MCF 10A (cell line): ENCODE results near the gene CENPU. TPM values are rescaled to one million over a fixed set of nuclear protein-coding genes. Genes with fewer than 3 reads are reported as not detected.
"Not testable (repeated sequence)": the region's sequence is repeated elsewhere in the genome, so short reads cannot be mapped to it uniquely, and the experiment has no call there.

Source experiments
- BruUV-seq: library from RNA; stranded (reverse); fragments of 400-500 nt; replicated peaks from 2 replicates; lab custom pipeline; 2021; lab: Mats Ljungman, UMichigan
- CTCF ChIA-PET: fragments of 300-600 bp; sonication (Branson Sonifier 250); formaldehyde crosslinking; extraction: SDS; loops from one replicate; lab custom pipeline; 2021; ENCODE audit warnings: antibody characterized with exemption, inconsistent platforms; lab: Yijun Ruan, JAX
- POLR2A ChIA-PET: fragments of 300-600, 350-650 bp; sonication (Branson Sonifier 250); formaldehyde crosslinking; extraction: SDS; loops from one replicate; lab custom pipeline; 2020; ENCODE audit warnings: antibody characterized with exemption, inconsistent platforms; lab: Yijun Ruan, JAX
- DNase-seq: peaks from one replicate; pipeline ENCODE4 v3.0.0-alpha.2; 2018; ENCODE audit not compliant: unreplicated experiment
- H3K27ac Mint-ChIP-seq: one replicate; pipeline ENCODE4 v1.8.0; 2022; ENCODE audit warnings: mild to moderate bottlenecking, low read depth, mixed read lengths; ENCODE audit not compliant: unreplicated experiment
- H3K27me3 Mint-ChIP-seq: one replicate; pipeline ENCODE4 v1.8.0; 2022; ENCODE audit warnings: mixed read lengths; ENCODE audit not compliant: insufficient read depth, unreplicated experiment
- H3K36me3 Mint-ChIP-seq: one replicate; pipeline ENCODE4 v1.8.0; 2022; ENCODE audit warnings: mild to moderate bottlenecking, moderate library complexity, mixed read lengths; ENCODE audit not compliant: insufficient read depth, unreplicated experiment
- H3K4me1 Mint-ChIP-seq: one replicate; pipeline ENCODE4 v1.8.0; 2022; ENCODE audit warnings: mixed read lengths; ENCODE audit not compliant: insufficient read depth, unreplicated experiment
- H3K4me3 Mint-ChIP-seq: one replicate; pipeline ENCODE4 v1.8.0; 2022; ENCODE audit warnings: mild to moderate bottlenecking, moderate library complexity, mixed read lengths; ENCODE audit not compliant: unreplicated experiment
- H3K9me3 Mint-ChIP-seq: one replicate; pipeline ENCODE4 v1.8.0; 2022; ENCODE audit warnings: mixed read lengths; ENCODE audit not compliant: unreplicated experiment
- CTCF ChIP-seq: fragments of 200-600 bp; IDR thresholded peaks from one replicate; pipeline ENCODE4 v1.8.0; 2022; ENCODE audit warnings: antibody characterized with exemption, mild to moderate bottlenecking; ENCODE audit not compliant: unreplicated experiment
- intact Hi-C: fragments of 100-400 bp; cut with micrococcal nuclease; formaldehyde crosslinking; loops from 2 replicates; pipeline ENCODE4 v1.14.1; 2022
- total RNA-seq: library from RNA; stranded (reverse); gene quantifications from 2 replicates; pipeline ENCODE4 v1.2.3, GENCODE V29; 2022

Gene CENPU
- total RNA-seq, 1 experiment from 2014 or later, result 22.3 TPM

GRCh38 chr4:184653650-184654049 is 80.2 kb downstream of the CENPU start:
- intact Hi-C loops, result no loop called here
- peak overlapping the region; percentile 64 for H3K27ac Mint-ChIP-seq

GRCh38 chr4:184652681-184653080 is 81.2 kb downstream of the CENPU start:
- H3K4me3 Mint-ChIP-seq, CTCF ChIA-PET, BruUV-seq, POLR2A ChIA-PET, intact Hi-C loops, H3K9me3 Mint-ChIP-seq, DNase-seq, H3K27me3 Mint-ChIP-seq: not testable (repeated sequence)
- H3K36me3 Mint-ChIP-seq, result peaks cover 27% of the 10 kb centered on the region
- peak overlapping the region; percentile 64 for H3K27ac Mint-ChIP-seq
- H3K4me1 Mint-ChIP-seq, result peaks cover 19% of the 10 kb centered on the region

More at GRCh38 chr4:184653650-184654049, 80.2 kb downstream of the CENPU start:
- ChIA-PET POLR2A (interaction anchor here (0.5 to 0.8 kb wide), 3 partner anchors 12 to 80 kb away, joined by 3 to 4 read pairs (median 4); partner anchors contain the start of gene CENPU), CTCF (interaction anchor here (0.6 kb wide), 1 partner anchor 410 kb away, joined by 6 read pairs; no protein-coding TSS in a partner anchor)
- H3K36me3 Mint-ChIP-seq, result peaks cover 27% of the 10 kb centered on the region
- no peak for DNase-seq
- H3K9me3 Mint-ChIP-seq, result no peaks in the 10 kb centered on the region
- H3K4me1 Mint-ChIP-seq, result peaks cover 13% of the 10 kb centered on the region
- TF ChIP-seq CTCF, result no peak
- no TSS peak for BruUV-seq
- H3K27me3 Mint-ChIP-seq, result no peaks in the 10 kb centered on the region
- H3K4me3 Mint-ChIP-seq, result no peak overlapping the region

- ChIA-PET POLR2A (no interaction called here), CTCF (no interaction called here)
- no TSS peak for BruUV-seq
- H3K4me3 Mint-ChIP-seq, result no peak overlapping the region
- H3K27ac Mint-ChIP-seq, result no peak overlapping the region
- peaks cover 19% of the 10 kb centered on the region for H3K36me3 Mint-ChIP-seq
- intact Hi-C loops, result no loop called here
- no peaks in the 10 kb centered on the region for H3K9me3 Mint-ChIP-seq
- no peak for TF ChIP-seq CTCF
- peaks cover 27% of the 10 kb centered on the region for H3K4me1 Mint-ChIP-seq
- H3K27me3 Mint-ChIP-seq, result no peaks in the 10 kb centered on the region
- DNase-seq, result no peak
These were observed 82.0 kb downstream of the CENPU start for GRCh38 chr4:184651899-184652298.

GRCh38 chr4:184649971-184650855 is 83.7 kb downstream of the CENPU start:
- no peaks in the 10 kb centered on the region for H3K9me3 Mint-ChIP-seq
- BruUV-seq, result TSS peak; percentile 87
- DNase-seq, result peak; percentile 49
- H3K27me3 Mint-ChIP-seq, result no peaks in the 10 kb centered on the region
- peak overlapping the region; percentile 81 for H3K4me3 Mint-ChIP-seq
- peak overlapping the region; percentile 78 for H3K27ac Mint-ChIP-seq
- peaks cover 10% of the 10 kb centered on the region for H3K36me3 Mint-ChIP-seq
- CTCF ChIA-PET, result interaction anchor here (0.7 to 1.1 kb wide), 5 partner anchors 16 to 484 kb away, joined by 3 to 5 read pairs (median 3); no protein-coding TSS in a partner anchor
- POLR2A ChIA-PET, result interaction anchor here (0.6 to 4.3 kb wide), 16 partner anchors 10 to 386 kb away, joined by 3 to 53 read pairs (median 4); partner anchors contain the start of genes CENPU and IRF2
- intact Hi-C loops, result loop anchor here (1.0 to 10.0 kb wide), 8 partner anchors 39 to 447 kb away; partner anchors contain the start of genes CENPU and IRF2
- H3K4me1 Mint-ChIP-seq, result peaks cover 37% of the 10 kb centered on the region
- TF ChIP-seq CTCF, result no peak
